Fibroblast of skin of back (primary cell): ENCODE data around the gene ULK4. TPM values are rescaled to one million over a fixed set of nuclear protein-coding genes. Genes with fewer than 3 reads are reported as not detected.
"Not testable (repeated sequence)": the region's sequence is repeated elsewhere in the genome, so short reads cannot be mapped to it uniquely, and the experiment has no call there.

Experiments used
- DNase-seq: peaks from one replicate; pipeline ENCODE4 v3.0.0-alpha.2; 2013
- polyA plus RNA-seq, 2 experiments: library from polyadenylated mRNA; unstranded; fragments of 120-200 nt; gene quantifications; one replicate each; pipeline ENCODE4 v1.2.1, GENCODE V29; 2013; ENCODE audit not compliant: insufficient read length in 2 of 2

The ULK4 gene
- 4.8 TPM for polyA plus RNA-seq (2013, experiment 1 of 2; ENCODE audit: insufficient read length)
- 3.3 TPM for polyA plus RNA-seq (2013, experiment 2 of 2; ENCODE audit: insufficient read length)

DNA sequence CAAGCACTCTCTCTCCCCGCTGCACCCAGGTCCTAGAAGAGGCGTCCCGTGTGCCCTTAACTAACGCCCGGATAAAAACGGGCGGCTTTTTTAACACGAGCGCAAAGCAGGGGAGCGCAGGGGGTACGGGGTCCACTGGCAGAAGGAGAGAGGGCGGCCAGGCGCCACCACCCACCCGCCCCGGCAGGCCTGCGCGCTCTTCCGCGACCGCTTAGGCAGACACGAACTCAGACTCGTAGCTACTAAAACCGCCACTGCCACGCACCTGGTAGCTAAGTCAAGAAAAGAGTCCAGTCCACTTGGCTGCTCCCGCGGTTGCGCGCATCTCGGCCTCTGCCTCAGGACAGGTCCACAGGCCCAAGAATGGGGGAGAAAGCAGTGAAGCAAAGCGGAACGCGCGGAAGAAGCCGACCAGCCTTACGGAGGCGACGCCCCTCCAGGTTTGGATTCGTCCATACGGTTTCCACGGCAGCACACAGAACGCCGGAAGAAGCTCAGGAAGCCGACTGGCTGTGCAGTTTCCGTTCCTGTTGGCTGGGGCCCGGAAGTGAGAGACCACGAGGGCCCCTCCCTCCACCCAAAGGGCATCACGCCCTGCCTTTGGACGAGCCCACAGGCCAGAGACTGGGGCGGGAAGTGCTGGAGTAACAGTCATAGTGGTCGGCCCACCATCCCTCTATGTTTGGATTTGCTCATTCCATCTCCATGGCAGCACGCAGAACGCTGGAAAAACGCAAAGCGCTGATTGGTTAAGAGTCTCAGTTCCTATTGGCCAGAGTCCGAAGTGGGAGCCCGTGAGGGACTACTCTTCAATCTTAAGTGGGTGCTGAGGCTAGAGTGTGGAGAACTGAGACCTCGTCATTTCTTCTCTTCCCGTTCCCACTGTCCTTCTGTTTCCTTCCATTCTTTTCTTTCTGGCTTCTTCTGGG, at the start of gene ULK4:
Gene ULK4, minus strand, starts transcription at position 353 of the 929 bp plus-strand sequence. CDS start 7,344 bp downstream, outside the sequence.
- DNase-seq, result peak; percentile 100

DNA sequence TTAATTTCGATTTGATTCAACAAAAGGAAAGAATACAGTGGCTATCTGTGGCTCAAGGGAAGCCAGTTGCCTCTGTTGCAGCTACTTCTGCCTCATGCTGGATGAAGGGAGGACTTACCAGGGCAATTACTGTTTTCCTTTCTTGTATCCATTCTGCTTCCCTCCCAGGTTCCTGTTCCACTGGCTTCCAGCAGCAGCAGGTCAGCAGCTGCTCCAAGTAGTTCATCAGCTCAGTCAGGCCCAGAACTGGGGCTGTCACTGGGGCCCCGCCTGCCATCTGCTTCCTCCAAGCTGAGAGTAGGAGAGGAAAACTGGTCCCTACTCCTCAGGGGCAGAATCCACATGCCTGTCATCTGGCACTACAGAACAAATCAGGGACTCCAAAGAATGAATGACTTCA, 48.6 kb upstream of the ULK4 start:
- no peak for DNase-seq

- DNase-seq, result no peak
Observed at GRCh38 chr3:42009456-42009855, 47.6 kb upstream of the ULK4 start.

GRCh38 chr3:42007785-42008184, 45.9 kb upstream of the ULK4 start:
- no peak for DNase-seq

- DNase-seq, result no peak
Observed at GRCh38 chr3:42005401-42005800, 43.5 kb upstream of the ULK4 start.

DNA sequence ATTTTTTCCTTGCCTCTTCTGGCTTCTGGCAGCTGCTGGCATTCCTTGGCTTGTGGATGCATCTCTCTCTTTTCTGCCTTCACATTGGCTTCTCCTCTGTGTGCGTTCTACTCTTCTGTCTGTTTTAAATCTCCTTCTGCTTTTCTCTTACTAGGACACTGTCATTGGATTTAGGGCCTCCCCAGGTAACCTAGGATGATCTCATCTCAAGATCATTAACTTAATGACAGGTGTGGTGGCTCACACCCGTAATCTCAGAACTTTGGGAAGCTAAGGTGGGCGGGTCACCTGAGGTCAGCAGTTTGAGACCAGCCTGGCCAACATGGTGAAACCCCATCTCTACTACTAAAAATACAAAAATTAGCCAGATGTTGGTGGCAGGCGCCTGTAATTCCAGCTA, 40.9 kb upstream of the ULK4 start:
- DNase-seq, result no peak

DNA sequence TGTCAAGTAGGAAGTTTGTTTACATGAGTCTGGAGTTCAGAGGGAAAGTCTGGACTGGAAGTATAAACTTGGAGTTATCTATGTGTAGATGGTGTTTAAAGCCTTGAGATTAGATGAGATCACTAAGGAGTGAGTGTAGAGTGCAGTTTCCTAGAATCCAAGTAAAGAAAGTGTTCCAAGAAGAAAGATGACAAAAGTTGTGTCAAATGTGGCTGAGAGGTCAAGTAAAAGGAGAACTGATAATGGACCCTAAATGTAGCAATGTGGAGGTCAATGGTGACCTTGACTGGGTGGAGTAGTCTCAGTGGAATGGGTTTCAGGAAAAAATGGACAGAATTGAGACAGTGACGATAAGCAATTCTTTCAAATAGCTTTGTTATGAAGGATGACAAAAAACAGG, 39.9 kb upstream of the ULK4 start:
- DNase-seq, result no peak

- DNase-seq, result no peak
Observed at GRCh38 chr3:41999909-42000308, 38.0 kb upstream of the ULK4 start.

GRCh38 chr3:41997702-41998550, 36.0 kb upstream of the ULK4 start:
- peak; percentile 24 for DNase-seq

- DNase-seq, result no peak
Observed at GRCh38 chr3:41991437-41991836, 29.5 kb upstream of the ULK4 start.

DNA sequence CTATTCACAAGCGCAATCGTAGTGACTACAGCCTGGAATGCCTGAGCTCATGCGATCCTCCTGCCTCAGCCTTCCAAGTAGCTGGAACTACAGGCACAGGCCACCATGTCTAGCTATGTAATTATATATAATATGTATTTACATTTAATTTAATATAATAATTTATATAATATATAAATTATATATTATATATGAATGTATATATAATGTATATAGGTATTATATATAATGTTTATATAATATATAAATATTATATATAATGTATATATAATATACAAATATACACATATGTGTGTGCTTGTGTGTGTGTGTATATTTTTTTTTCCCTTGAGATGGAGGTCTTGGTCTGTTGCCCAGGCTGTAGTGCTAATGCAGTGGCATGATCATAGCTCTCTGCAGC, 27.6 kb upstream of the ULK4 start:
- no peak for DNase-seq

- DNase-seq, result no peak
Observed at GRCh38 chr3:41987627-41988026, 25.7 kb upstream of the ULK4 start.

DNA sequence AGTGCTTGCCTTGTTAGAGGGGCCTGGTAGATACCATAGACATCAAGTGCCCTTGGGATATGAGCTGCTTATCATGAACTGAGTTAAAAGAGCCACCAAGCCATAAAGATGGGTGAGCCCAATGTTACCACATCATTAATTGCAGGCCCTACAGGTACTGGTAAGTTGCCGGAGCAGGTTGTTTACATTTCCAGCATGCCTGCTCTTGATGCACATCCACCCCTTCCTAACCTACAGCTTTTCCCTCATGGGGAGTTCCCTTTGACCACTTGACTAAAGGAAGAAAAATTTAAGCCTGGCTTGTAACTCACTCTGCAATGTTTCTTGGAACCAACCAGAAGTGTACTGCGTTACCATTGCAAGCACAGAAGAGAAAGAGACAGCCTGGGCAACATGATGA, 24.7 kb upstream of the ULK4 start:
- DNase-seq, result no peak

DNA sequence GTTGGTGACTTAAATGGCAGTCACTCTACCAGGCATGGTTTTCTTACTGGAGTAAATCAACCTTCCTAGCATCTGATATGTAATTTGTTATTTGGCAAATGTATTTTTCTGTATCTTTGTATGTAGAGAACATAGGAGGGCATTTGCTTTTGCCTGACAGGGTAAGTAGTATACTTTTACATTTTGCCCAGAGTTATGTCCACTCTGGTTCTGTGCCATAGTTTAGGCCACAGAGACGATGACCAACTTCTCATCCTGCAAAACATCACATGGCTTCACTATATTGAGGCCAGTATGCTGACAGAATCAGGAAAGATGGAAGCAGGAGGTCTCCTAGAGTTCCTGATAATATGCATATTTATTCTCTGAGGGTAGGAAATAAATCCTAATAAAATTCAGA, 23.1 kb upstream of the ULK4 start:
- DNase-seq, result no peak

- not testable (repeated sequence) for DNase-seq
Observed at GRCh38 chr3:41983091-41983490, 21.2 kb upstream of the ULK4 start.

GRCh38 chr3:41977401-41977800, 15.5 kb upstream of the ULK4 start:
- not testable (repeated sequence) for DNase-seq

DNA sequence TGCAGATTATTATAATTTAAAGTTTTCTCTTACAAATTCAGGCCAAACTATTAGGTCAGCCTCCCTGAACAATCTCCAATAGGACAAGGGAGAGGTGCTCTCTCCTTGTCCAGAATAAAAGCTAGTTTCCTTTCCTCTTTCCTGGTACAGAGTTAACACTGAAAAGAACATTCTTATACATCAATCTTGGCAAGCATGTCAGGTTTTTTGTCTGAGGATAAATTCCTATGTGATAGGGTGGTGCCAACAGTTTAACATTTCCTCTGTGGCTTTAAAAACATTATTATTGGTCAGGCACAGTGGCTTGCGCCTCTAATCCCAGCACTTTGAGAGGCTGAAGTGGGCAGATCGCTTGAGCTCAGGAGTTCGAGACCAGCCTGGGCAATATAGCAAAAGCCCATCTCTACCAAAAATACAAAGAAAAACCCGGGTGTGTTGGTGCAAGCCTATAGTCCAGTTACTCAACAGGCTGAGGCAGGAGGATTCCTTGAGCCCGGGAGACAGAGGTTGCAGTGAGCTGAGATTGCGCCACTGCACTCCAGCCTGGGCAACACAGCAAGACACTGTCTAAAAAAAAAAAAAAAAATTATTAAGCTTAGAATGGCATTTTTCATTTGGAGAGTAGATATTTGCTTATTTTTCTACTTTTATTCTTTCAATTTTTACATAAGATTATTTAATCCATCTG, 13.7 kb upstream of the ULK4 start:
- DNase-seq, result peak; percentile 18

GRCh38 chr3:41974223-41974622, 12.3 kb upstream of the ULK4 start:
- no peak for DNase-seq

DNA sequence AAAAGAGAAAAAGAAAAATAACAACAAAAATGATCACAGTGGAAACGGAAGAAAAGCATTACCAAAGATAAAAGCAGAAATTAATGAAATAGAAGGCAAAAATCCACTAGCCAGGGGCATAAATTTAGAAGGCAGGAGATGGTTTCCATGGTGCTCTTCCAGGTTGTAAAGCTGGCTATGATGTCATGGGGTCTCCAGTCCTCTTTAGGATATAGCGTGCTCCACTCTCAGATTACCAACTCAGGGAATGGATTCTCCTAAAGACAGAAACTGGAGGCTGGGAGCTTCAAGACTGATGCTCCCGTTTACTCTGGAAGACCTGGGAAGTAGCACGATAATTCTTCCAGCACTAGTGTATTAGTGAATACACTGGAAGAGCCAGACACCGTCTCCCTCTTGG, 10.9 kb upstream of the ULK4 start:
- DNase-seq, result no peak

DNA sequence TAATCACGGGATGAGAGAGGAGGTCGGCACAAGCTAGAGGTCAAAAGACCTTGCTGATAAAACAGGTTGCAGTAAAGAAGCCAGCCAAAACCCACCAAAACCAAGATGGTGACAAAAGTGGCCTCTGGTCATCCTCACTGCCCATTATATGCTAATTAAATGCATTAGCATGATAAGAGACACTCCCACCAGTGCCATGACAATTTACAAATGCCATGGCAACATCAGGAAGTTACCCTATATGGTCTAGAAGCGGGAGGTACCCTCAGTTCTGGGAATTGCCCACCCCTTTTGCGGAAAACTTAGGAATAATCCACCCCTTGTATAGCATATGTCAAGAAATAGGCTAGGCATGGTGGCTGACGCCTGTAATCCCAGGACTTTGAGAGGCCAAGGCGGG, 4.3 kb upstream of the ULK4 start:
- DNase-seq, result no peak

DNA sequence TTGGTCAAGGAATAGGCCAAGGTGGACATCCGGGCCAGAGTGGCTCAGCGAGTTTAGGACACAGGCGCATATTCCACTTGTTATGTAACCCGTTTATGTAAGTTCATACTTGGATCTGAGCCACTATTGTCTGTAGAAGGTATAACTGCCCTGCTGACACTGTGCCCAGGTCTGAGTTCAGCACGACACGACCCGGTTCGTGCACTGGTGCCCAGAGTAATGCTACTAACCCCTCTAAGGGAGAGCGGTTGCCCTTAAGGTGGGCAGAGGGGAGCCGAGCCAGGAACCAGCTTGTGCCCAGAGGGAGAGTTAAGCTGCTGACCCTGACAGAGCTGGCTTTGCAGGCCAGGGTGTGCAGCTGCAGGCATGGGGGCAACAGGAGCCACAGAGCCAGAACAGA, 1.9 kb upstream of the ULK4 start:
- no peak for DNase-seq

GRCh38 chr3:41960826-41961750, 815 bp downstream of the ULK4 start:
- DNase-seq, result peak; percentile 64
